GM10248 (cell line): ENCODE results near the gene CLRN2.
"Not testable (repeated sequence)": the region's sequence is repeated elsewhere in the genome, so short reads cannot be mapped to it uniquely, and the experiment has no call there.

Experiments used
- CTCF ChIA-PET: fragments of 300-600 bp; sonication (Branson Sonifier 250); formaldehyde crosslinking; extraction: SDS; loops from one replicate; lab custom pipeline; 2021; ENCODE audit warnings: antibody characterized with exemption; lab: Yijun Ruan, JAX
- POLR2A ChIA-PET: fragments of 350-650 bp; sonication (Branson Sonifier 250); formaldehyde crosslinking; extraction: SDS; loops from one replicate; lab custom pipeline; 2020; ENCODE audit warnings: antibody characterized with exemption; lab: Yijun Ruan, JAX
- DNase-seq: peaks from one replicate; pipeline ENCODE4 v3.0.0; 2012; ENCODE audit errors: extremely low spot score
- CTCF ChIP-seq: IDR thresholded peaks from 2 replicates; pipeline ENCODE4 v1.5.1; 2012; ENCODE audit warnings: mild to moderate bottlenecking, low read depth; ENCODE audit errors: extremely low read depth, missing control alignments, control extremely low read depth

The CLRN2 gene

DNA sequence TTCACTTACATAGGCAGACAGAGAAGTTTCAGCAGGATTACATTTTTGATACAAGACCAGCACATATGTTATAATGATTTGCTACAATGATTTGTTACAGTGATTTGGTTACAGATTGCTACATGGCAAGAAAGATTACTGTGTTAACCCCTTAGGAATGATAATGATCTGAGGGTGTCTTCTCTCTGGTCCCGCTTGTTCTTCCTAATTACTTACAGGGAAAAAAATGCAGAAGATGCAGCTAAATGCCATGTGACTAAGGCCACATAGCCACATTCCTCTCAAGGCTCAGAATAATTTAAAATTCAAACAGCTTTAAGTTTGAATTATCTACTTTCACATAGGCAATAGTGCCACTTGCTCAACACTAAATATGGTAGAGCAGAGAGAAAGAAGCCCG lies 52.3 kb downstream of the CLRN2 start:
- DNase-seq, result no peak
- ChIA-PET POLR2A (no interaction called here), CTCF (interaction anchor here (0.9 to 4.3 kb wide), 3 partner anchors 8 to 18 kb away, joined by 3 to 16 read pairs (median 4); no protein-coding TSS in a partner anchor)
- TF ChIP-seq CTCF, result no peak

- POLR2A ChIA-PET, result no interaction called here
- no peak for TF ChIP-seq CTCF
- DNase-seq, result no peak
- CTCF ChIA-PET, result interaction anchor here (0.9 to 1.2 kb wide), 2 partner anchors 29 to 61 kb away, joined by 3 read pairs; no protein-coding TSS in a partner anchor
Observed at GRCh38 chr4:17574206-17574605, 59.2 kb downstream of the CLRN2 start.

DNA sequence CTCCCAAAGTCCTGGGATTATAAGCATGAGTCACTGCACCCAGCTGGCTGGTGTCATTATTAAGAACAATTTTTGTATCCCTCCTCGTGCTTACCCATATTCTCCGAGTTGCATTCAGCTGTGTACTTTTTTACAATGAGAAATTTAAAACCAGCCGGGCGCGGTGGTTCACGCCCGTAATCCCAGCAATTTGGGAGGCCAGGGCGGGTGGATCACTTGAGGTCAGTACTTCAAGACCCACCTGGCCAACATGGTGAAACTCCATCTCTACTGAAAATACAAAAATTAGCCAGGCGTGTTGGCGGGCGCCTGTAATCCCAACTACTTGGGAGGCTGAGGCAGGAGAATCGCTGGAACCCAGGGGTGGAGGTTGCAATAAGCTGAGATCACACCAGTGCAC lies 60.2 kb downstream of the CLRN2 start:
- DNase-seq, POLR2A ChIA-PET: not testable (repeated sequence)
- CTCF ChIA-PET, result interaction anchor here (1.2 to 2.7 kb wide), 3 partner anchors 17 to 28 kb away, joined by 3 to 17 read pairs (median 3); no protein-coding TSS in a partner anchor
